Endodermal cell (in vitro differentiated cells): ENCODE results near the gene DGCR8. TPM values are rescaled to one million over a fixed set of nuclear protein-coding genes. Genes with fewer than 3 reads are reported as not detected.

Source experiments
- DNase-seq: peaks from one replicate; pipeline ENCODE4 v3.0.0-alpha.2; 2017
- H3K27ac ChIP-seq: 2 replicates; pipeline ENCODE4 v1.5.1; 2013; ENCODE audit warnings: mild to moderate bottlenecking, low read depth, low read length, moderate library complexity
- H3K27me3 ChIP-seq: 2 replicates; pipeline ENCODE4 v1.6.1; 2013; ENCODE audit warnings: mild to moderate bottlenecking, low read length, moderate library complexity; ENCODE audit not compliant: insufficient read depth, control insufficient read depth, poor library complexity, severe bottlenecking
- H3K36me3 ChIP-seq: 2 replicates; pipeline ENCODE4 v1.7.0; 2013; ENCODE audit warnings: mild to moderate bottlenecking, low read length, moderate library complexity; ENCODE audit not compliant: control insufficient read depth, insufficient read depth
- H3K4me1 ChIP-seq: one replicate; pipeline ENCODE4 v1.7.0; 2013; ENCODE audit warnings: low read length; ENCODE audit not compliant: control insufficient read depth, insufficient read depth
- H3K4me3 ChIP-seq: 2 replicates; pipeline ENCODE4 v1.5.1; 2013; ENCODE audit warnings: mild to moderate bottlenecking, low read length, moderate library complexity
- H3K9ac ChIP-seq: 2 replicates; pipeline ENCODE4 v1.6.1; 2013; ENCODE audit warnings: mild to moderate bottlenecking, low read length, moderate library complexity; ENCODE audit not compliant: poor library complexity, severe bottlenecking; ENCODE audit errors: extremely low read depth
- H3K9me3 ChIP-seq: 2 replicates; pipeline ENCODE4 v1.6.1; 2013; ENCODE audit warnings: mild to moderate bottlenecking, low read length, moderate library complexity; ENCODE audit not compliant: control insufficient read depth
- H3K27ac Mint-ChIP-seq: 2 replicates; pipeline ENCODE4 v1.8.0; 2020; ENCODE audit warnings: mixed read lengths
- H3K27me3 Mint-ChIP-seq: 2 replicates; pipeline ENCODE4 v1.8.0; 2021; ENCODE audit warnings: mild to moderate bottlenecking, mixed read lengths; ENCODE audit not compliant: insufficient read depth
- H3K36me3 Mint-ChIP-seq: 2 replicates; pipeline ENCODE4 v1.8.0; 2020; ENCODE audit warnings: low read depth, mixed read lengths
- H3K4me1 Mint-ChIP-seq: 2 replicates; pipeline ENCODE4 v1.8.0; 2020; ENCODE audit warnings: mixed read lengths
- H3K4me3 Mint-ChIP-seq: 2 replicates; pipeline ENCODE4 v1.8.0; 2020; ENCODE audit warnings: mild to moderate bottlenecking, moderate library complexity, mixed read lengths
- H3K9me3 Mint-ChIP-seq: 2 replicates; pipeline ENCODE4 v1.8.0; 2020; ENCODE audit warnings: mild to moderate bottlenecking, mixed read lengths
- CTCF ChIP-seq: fragments of 200-600 bp; sonication (generic); conservative IDR thresholded peaks from 2 replicates; pipeline ENCODE4 v1.5.0; 2021; ENCODE audit warnings: antibody characterized with exemption, mild to moderate bottlenecking
- WGBS, 2 experiments: methylation state at CpG; one replicate each; pipeline versions ENCODE4 v1.1.5 to v1.1.7; 2013; ENCODE audit warnings: missing lambda C conversion rate in 2 of 2, mixed read lengths in 1 of 2; ENCODE audit not compliant: insufficient coverage in 1 of 2, insufficient read length in 1 of 2; 5-methylcytosine and 5-hydroxymethylcytosine counted together
- total RNA-seq, 2 donors: library from RNA; stranded (reverse); fragmentation: NEBNext Ultra II Directional in 1 of 2; extraction: Animal tissue kit (Norgen Biotek cat#: 25700) in 1 of 2; gene quantifications; 2 replicates in 1 of 2; 3 replicates in 1 of 2; pipeline ENCODE4 v1.2.1, GENCODE V29; 2021

DGCR8 gene
- total RNA-seq, 2 donors from 2014 or later, result 61.3 to 76.1 TPM

GRCh38 chr22:20128619-20128901, 48.5 kb downstream of the DGCR8 start:
- TF ChIP-seq CTCF, result no peak
- Histone ChIP-seq H3K36me3 (peaks cover 49% of the 10 kb centered on the region), H3K4me1 (no peaks in the 10 kb centered on the region), H3K4me3 (no peak overlapping the region), H3K9me3 (no peaks in the 10 kb centered on the region), H3K9ac (no peak overlapping the region), H3K27ac (no peak overlapping the region), H3K27me3 (no peaks in the 10 kb centered on the region)
- Mint-ChIP-seq H3K36me3 (peaks cover 34% of the 10 kb centered on the region), H3K27ac (peak overlapping the region; percentile 39), H3K4me3 (no peak overlapping the region), H3K27me3 (no peaks in the 10 kb centered on the region), H3K4me1 (no peaks in the 10 kb centered on the region), H3K9me3 (no peaks in the 10 kb centered on the region)
- no peak for DNase-seq
- WGBS, 2 experiments, result 87 to 93% methylated on average over 2 of the region's 2 CpGs

- Mint-ChIP-seq H3K27me3 (no peaks in the 10 kb centered on the region), H3K4me1 (no peaks in the 10 kb centered on the region), H3K4me3 (no peak overlapping the region), H3K9me3 (no peaks in the 10 kb centered on the region), H3K36me3 (peaks cover 30% of the 10 kb centered on the region), H3K27ac (peak overlapping the region; percentile 39)
- H3K9ac ChIP-seq, result no peak overlapping the region
- no peaks in the 10 kb centered on the region for H3K9me3 ChIP-seq
- H3K4me1 ChIP-seq, result no peaks in the 10 kb centered on the region
- H3K4me3 ChIP-seq, result no peak overlapping the region
- no peaks in the 10 kb centered on the region for H3K27me3 ChIP-seq
- whole genome bisulfite sequencing, 2 experiments, result 69 to 80% methylated on average over 11 to 18 of the region's 18 CpGs
- peak; percentile 86 for DNase-seq
- peak; percentile 74 for TF ChIP-seq CTCF
- peaks cover 44% of the 10 kb centered on the region for H3K36me3 ChIP-seq
- H3K27ac ChIP-seq, result no peak overlapping the region
Measured at GRCh38 chr22:20128902-20129746, 49.1 kb downstream of the DGCR8 start.

GRCh38 chr22:20129747-20130014, 49.6 kb downstream of the DGCR8 start:
- Mint-ChIP-seq H3K27me3 (no peaks in the 10 kb centered on the region), H3K9me3 (no peaks in the 10 kb centered on the region), H3K4me3 (no peak overlapping the region), H3K36me3 (peaks cover 30% of the 10 kb centered on the region), H3K4me1 (no peaks in the 10 kb centered on the region), H3K27ac (no peak overlapping the region)
- DNase-seq, result no peak
- Histone ChIP-seq H3K27me3 (no peaks in the 10 kb centered on the region), H3K27ac (no peak overlapping the region), H3K4me3 (no peak overlapping the region), H3K36me3 (peaks cover 40% of the 10 kb centered on the region), H3K9me3 (no peaks in the 10 kb centered on the region), H3K4me1 (no peaks in the 10 kb centered on the region), H3K9ac (no peak overlapping the region)
- WGBS, 2 experiments, result 83 to 93% methylated on average over 1 to 3 of the region's 3 CpGs
- TF ChIP-seq CTCF, result no peak
